ENCODE data around the gene LRRC7.
"Not testable (repeated sequence)": the region's sequence is repeated elsewhere in the genome, so short reads cannot be mapped to it uniquely, and the experiment has no call there.

LRRC7 gene

DNA sequence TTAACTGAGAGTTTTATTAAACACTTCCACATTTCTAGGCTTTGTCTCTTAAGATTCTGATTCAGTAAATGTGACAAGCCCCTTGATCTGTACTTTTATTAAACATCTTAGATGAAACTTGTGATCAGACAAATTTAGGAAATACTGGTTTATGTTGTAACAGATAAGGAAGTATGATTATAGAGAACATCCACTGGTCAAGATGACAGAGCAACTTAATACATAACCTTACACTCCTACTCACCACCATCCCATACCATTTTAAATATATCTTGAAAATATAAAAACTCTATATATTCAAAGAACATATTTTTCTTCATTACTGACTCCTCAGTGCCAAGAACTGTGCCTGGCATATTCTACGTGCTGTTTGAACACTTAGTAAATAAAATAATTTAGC, 420.2 kb downstream of the LRRC7 start:
- no peak for DNase-seq

DNA sequence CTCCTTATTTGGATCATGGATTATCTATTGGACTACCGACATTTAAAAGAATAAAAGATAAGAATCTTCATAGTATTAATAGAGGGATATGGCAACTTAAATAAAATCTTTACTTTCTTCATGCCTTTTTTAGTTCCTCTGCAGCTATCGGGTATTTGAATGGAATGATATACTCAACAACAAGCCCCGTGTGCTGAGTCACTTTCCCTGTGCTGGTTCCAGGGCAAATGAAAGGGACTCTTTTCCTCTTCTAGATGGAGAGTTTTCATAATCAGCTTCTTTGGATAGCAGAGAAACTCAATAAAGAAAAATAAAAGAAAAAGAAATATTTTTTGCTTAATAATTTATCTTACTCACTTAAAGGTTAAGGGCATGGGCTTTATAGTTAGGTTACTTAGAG, 423.9 kb downstream of the LRRC7 start:
- no peak for DNase-seq

DNA sequence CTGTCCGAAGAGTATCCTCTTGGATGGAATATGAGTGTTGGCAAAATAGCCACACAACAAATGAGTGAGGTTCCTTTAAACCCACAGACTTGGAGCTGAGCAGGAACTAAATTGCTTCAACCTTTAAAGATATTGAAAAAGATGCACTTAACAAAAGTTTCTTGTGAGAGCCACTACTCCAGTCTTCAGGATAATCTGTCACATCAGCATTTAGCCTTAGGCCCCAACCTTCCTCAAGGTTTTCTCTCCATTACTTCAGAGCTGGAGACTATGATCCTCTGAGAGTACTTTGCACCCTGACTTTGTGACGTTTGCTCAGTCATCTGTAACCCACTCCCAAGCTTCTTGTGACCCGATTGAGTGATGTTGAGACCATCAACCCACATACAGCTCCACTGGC, 424.9 kb downstream of the LRRC7 start:
- no peak for DNase-seq

GRCh38 chr1:69993810-69994209, 426.1 kb downstream of the LRRC7 start:
- DNase-seq, result no peak

DNA sequence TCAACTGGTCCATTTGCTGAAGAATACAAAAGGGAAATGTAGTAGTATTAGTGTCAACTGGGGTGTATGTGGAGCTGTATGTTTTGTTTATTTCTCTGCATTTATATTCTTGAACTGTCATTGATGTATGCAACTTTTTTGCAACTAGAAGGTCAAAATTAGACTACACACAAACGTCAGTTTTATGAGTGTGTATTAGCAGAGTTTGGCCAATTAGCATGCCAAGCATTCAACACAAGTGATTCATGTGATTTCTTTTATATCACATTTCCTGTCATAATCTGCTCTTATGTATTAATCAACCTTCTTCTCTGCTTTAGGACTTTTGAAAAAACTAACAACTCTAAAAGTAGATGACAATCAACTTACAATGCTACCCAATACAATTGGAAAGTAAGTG, 426.5 kb downstream of the LRRC7 start:
- no peak for DNase-seq

- DNase-seq, result no peak
Observed at GRCh38 chr1:69998847-69999246, 431.1 kb downstream of the LRRC7 start.

- DNase-seq, result no peak
Observed at GRCh38 chr1:70003211-70003908, 435.6 kb downstream of the LRRC7 start.

DNA sequence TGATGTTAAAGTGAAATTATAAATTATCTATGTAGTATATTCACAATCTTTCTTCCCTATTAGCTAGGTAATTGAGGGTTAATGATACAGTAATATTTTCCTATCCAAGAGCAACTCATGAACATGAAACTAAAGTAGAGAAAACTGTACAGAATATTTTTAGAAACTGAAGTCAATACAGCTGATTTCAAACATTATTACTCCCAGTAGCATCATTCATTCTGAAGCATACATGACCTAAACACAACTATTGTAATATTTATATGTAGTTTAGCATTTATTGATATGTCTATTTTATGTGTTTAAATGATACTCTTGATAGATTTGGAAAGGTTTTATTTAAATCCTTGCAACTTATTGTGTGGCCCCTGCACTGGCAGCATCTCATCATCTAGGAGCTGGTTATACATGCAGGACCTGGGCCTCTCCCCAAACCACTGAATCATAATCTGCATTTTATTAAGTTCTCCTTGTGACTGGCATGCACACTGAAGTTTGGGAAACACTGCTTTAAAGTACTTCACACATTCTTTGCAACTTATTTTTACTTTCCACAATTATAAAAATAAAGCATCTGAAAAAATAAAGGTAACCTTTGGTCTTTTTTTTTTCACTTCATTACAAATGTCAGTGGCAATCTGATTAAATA, 437.8 kb downstream of the LRRC7 start:
- DNase-seq, result no peak

GRCh38 chr1:70008660-70009059, 440.9 kb downstream of the LRRC7 start:
- no peak for DNase-seq

- no peak for DNase-seq
Observed at GRCh38 chr1:70017770-70018169, 450.0 kb downstream of the LRRC7 start.

DNA sequence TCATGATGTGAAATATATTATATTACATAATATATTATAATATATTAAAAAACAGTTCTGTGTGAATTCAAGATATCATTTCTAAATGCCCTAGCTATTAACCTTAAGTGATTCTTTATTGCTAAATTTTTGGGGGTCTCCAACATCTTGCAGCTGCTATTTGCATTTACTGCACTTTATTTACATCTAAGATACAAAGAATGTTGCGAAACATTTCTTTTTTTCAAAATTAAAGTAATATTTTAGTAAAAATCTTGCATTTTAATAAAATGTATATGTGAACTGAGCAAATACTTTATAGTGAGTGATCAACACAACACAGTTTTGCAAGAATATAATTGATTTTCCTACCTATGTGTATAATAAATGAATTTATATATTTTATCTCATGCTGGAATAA, 456.6 kb downstream of the LRRC7 start:
- no peak for DNase-seq

- no peak for DNase-seq
Observed at GRCh38 chr1:70025052-70025451, 457.3 kb downstream of the LRRC7 start.

GRCh38 chr1:70025846-70026245, 458.1 kb downstream of the LRRC7 start:
- no peak for DNase-seq

DNA sequence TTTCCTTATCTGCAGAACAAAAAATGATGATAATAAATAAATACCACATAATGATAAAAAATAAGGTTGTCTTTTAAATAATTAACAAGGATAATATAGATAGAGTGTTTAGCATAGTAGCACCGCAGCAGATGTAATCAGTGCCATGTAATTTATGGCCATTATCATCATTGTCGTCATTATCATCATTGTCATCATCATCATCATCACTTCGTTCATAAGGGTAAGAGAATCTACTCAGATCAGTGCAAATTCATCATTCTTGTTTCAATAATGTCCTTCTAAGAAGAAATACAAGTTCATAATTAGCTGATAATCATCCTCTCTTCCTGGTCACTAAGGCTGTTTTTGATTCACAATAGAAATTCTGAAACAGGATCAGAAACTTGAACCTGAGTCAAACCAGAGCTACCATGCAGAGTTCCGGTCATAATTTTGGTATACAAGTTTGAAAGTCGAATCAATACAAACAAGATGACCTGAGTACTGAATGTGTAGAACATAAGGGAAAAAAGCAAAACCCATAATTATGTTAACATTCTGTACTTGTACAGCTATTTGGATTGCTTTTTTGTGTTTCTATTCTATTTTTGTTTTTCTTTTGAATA, 465.6 kb downstream of the LRRC7 start:
- no peak for DNase-seq

DNA sequence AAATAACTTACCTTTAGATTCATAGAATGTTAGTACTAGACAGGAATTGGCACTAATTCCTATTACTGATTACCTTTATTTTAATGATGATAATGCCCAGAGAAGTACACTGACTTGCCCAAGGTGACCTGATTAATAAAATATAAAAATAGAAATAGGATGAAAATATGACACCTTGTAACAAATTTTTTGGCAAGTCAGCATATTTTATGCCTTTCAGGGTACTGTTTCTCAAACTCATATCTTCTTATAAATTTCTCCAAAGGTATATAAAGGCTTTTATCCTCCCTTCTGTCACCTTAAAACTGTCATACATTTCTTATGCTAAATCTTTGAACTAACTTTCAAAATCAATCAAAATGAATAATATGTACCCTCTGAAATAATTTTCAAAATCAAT, 466.2 kb downstream of the LRRC7 start:
- DNase-seq, result no peak

GRCh38 chr1:70034403-70034802, 466.7 kb downstream of the LRRC7 start:
- DNase-seq, result peak; percentile 45

- DNase-seq, result peak; percentile 66
Observed at GRCh38 chr1:70038025-70038424, 470.3 kb downstream of the LRRC7 start.

- no peak for DNase-seq
Observed at GRCh38 chr1:70039485-70039884, 471.8 kb downstream of the LRRC7 start.

GRCh38 chr1:70041317-70042045, 473.8 kb downstream of the LRRC7 start:
- DNase-seq, result no peak

GRCh38 chr1:70042090-70042731, 474.5 kb downstream of the LRRC7 start:
- no peak for DNase-seq

GRCh38 chr1:70043804-70044203, 476.1 kb downstream of the LRRC7 start:
- no peak for DNase-seq

- DNase-seq, result no peak
Observed at GRCh38 chr1:70044832-70045231, 477.1 kb downstream of the LRRC7 start.

DNA sequence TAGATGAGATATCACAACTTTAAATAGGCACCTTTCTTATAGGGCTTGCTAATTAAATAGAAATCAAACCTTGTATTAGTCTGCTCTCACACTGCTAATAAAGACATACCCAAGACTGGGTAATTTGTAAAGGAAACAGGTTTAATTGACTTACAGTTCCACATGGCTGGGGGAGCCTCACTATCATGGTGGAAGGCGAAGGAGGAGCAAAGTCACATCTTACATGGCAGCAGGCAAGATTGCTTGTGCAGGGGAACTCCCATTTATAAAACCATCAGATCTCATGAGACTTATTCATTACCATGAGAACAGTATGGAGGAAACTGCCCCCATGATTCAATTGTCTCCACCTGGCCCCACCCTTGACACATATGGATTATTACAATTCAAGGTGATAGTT, 477.9 kb downstream of the LRRC7 start:
- DNase-seq, result not testable (repeated sequence)
